Fibroblast of mammary gland (primary cell): Measurements from ENCODE around the gene NCOA7.

Experiments
- DNase-seq: peaks from one replicate; pipeline ENCODE4 v3.0.0-alpha.2; 2010; ENCODE audit warnings: low read depth
- H3K4me3 ChIP-seq: 2 replicates; pipeline ENCODE4 v1.5.1; 2011; ENCODE audit warnings: low read depth, mild to moderate bottlenecking, low read length, moderate library complexity; ENCODE audit not compliant: control insufficient read depth
- TF ChIP-seq, protein P1 (sequence below): conservative IDR thresholded peaks from 2 replicates; pipeline ENCODE4 v1.5.1; 2011; ENCODE audit warnings: low read depth, low read length, inconsistent platforms; ENCODE audit not compliant: control insufficient read depth, insufficient read depth

NCOA7 gene

DNA sequence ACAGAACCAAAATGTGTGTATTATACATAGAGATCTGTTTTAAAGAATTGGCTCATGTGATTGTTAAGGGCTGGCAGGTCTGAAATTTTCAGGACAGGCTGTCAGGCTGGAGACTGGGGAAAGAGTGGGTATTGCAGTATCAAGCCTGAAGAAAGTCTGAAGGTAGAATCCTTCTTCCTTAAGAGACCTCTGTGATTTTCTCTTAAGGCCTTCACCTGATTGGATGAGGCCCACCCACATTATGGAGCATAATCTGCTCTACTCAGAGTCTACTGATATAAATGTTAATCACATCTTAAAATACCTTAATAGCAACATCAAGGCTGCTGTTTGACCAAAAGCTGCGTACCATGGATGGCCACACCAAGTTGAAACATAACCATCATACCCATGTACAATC lies 122.4 kb downstream of the NCOA7 start:
- H3K4me3 ChIP-seq = no peak overlapping the region
- DNase-seq = no peak
- TF ChIP-seq, protein P1, sequence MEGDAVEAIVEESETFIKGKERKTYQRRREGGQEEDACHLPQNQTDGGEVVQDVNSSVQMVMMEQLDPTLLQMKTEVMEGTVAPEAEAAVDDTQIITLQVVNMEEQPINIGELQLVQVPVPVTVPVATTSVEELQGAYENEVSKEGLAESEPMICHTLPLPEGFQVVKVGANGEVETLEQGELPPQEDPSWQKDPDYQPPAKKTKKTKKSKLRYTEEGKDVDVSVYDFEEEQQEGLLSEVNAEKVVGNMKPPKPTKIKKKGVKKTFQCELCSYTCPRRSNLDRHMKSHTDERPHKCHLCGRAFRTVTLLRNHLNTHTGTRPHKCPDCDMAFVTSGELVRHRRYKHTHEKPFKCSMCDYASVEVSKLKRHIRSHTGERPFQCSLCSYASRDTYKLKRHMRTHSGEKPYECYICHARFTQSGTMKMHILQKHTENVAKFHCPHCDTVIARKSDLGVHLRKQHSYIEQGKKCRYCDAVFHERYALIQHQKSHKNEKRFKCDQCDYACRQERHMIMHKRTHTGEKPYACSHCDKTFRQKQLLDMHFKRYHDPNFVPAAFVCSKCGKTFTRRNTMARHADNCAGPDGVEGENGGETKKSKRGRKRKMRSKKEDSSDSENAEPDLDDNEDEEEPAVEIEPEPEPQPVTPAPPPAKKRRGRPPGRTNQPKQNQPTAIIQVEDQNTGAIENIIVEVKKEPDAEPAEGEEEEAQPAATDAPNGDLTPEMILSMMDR = no peak

DNA sequence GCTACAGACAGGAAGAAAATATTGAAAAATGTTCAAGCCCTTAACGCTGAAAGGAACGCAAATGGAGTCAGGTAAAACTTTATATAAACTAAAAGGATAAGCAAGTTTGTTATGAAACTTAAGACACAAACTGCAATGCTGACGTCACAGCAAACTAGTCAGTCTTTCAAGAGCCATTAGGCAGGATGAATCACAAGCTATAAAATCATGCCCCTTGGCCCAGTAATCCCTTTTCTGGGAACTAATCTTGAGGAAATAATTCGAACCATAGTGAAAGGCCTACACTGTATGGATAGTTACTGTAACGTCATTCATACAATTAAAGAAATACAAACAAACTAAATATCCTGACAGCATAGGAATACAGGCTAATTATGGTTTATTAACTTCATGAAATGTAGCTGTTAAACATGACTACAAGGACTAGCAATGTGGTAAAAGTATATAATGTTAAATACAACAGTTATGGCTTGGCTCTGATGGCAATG lies 123.1 kb downstream of the NCOA7 start:
- no peak overlapping the region for H3K4me3 ChIP-seq
- TF ChIP-seq, protein P1 = no peak
- peak; percentile 99 for DNase-seq

DNA sequence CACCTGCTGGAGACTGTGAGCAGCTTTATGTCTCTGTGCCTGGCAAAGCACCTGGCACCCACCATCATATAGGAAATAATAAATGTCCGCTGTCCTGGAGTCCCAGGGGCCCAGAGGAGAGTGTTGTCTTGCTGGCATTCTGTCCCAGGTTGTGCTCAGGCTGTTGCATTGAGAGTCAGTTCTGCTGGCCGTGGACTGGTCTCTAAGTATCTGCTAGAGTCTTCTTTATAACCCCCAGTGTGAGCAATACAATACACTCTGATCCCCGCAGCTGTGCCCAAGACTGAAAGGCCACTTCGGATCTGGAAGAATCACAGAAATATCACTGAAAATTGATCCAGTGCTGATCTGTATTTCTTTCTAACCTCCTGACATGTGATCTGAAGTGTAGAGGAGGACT lies 127.5 kb downstream of the NCOA7 start:
- TF ChIP-seq, protein P1 = no peak
- no peak overlapping the region for H3K4me3 ChIP-seq

DNA sequence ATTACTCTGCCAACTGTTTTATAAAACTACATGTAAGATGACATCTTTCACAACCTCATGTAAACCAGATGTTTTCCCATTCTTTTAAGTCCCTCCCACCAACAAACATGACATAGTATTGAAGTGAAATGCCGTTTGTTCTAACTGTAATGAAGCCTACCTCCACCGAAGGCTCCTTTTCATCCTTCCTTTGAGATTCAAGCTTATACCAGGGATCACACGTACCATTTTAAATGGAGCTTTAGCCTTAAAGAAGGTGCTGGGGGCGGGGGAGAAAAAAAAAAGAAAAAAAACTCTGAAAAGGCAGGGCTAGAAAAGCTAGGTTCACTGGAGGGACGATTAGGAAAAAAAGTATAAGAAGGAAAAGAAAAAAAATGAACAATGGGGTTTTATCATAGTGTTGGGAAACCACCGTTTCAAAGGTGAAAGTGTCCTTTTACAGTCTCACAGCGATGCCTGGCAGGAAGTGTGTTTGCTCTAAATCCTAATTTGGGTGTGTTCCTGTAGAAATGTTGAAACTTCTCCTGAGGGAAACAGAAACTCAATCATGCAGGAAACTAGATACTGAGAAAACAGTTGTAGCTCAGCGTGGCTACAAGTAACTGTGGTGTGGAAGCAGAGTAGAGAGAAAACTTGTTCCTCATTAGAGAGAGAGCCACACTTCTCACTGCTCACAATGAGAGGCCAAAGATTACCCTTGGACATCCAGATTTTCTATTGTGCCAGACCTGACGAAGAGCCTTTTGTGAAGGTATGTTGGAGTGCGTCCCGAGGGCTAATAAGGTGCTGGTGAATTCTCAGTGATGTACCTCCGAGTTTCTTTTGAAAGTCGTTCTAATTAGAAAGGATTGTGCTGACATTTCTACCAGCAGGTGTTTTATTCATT lies 128.2 kb downstream of the NCOA7 start:
- H3K4me3 ChIP-seq = peak overlapping the region; percentile 37
- TF ChIP-seq, protein P1 = no peak
- DNase-seq = peak; percentile 89

More for the DNA sequence above, 127.5 kb downstream of the NCOA7 start:
- DNase-seq = no peak

DNA sequence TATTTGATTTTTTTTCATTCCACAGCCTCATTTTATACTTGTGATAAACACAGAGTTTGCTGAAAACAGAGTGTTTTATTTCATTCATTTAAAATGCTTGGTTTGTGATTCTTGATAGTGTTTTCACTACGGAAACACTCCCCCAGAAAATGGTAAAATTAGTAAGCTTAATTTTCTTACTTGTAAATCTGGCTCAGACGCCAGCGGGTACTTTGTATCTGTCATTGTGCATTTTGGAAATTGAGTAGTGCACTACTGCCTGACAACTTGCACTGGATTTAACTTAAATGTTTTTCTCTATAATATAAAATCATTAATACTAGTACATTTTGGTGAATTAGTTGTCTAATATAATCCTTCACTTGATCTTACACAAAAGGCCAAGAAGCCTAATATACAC lies 128.9 kb downstream of the NCOA7 start:
- TF ChIP-seq, protein P1 = no peak
- no peak overlapping the region for H3K4me3 ChIP-seq
- DNase-seq = no peak

DNA sequence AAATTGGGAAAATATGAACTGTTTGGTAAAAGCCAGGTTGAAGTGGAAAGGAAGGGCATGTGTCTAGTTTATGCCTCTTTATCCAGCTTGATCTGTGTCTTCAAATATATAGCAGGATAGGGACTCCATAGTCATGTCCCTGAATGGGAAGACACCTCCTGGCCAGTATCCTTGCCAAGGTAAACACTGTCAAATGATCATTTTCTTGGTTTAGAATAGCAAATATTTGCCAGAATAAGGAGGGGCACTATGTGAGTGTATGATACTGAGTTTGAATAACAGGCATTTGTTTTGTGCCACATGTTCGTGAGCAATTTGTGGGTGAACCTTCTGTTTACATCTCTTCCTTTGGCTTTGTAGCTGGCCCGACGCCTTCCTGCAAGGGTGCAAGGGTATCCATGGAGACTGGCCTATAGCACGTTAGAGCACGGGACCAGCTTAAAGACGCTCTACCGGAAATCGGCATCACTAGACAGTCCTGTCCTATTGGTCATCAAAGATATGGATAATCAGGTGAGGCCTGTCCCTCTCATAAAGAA lies 131.6 kb downstream of the NCOA7 start:
- DNase-seq = no peak
- TF ChIP-seq, protein P1 = no peak
- H3K4me3 ChIP-seq = no peak overlapping the region
